SK-N-SH (cell line): ENCODE results near the gene KRTAP2-3. TPM values are rescaled to one million over a fixed set of nuclear protein-coding genes. Genes with fewer than 3 reads are reported as not detected.

Experiments
- CTCF ChIA-PET: fragments of 300-600, 350-600 bp; formaldehyde crosslinking; extraction: SDS; loops from one replicate; lab custom pipeline; 2021; lab: Yijun Ruan, JAX
- POLR2A ChIA-PET: fragments of 350-600 bp; sonication (Branson Sonifier 250); formaldehyde crosslinking; extraction: SDS; loops from one replicate; lab custom pipeline; 2020; ENCODE audit warnings: antibody characterized with exemption, inconsistent platforms; lab: Yijun Ruan, JAX
- DNase-seq: peaks from one replicate; pipeline ENCODE4 v3.0.0; 2012
- H2AFZ ChIP-seq: fragments of 200-600 bp; sonication (generic); 2 replicates; pipeline ENCODE4 v1.8.1; 2016; ENCODE audit warnings: antibody characterized with exemption, mild to moderate bottlenecking, low read depth
- H3F3A ChIP-seq: fragments of 200-600 bp; sonication (generic); replicated peaks from 2 replicates; pipeline ENCODE3; 2016; ENCODE audit warnings: antibody characterized with exemption, mild to moderate bottlenecking; ENCODE audit not compliant: insufficient read depth
- H3K27ac ChIP-seq, 2 experiments: fragments of 200-500 bp in 1 of 2; fragments of 200-600 bp in 1 of 2; sonication (Bioruptor generic) in 1 of 2; sonication (generic), shearing (Covaris generic) in 1 of 2; 2 replicates each; pipeline versions ENCODE4 v1.5.1 to v1.6.1; 2014 to 2016; ENCODE audit warnings: low read depth in 2 of 2, inconsistent platforms in 1 of 2, low read length in 1 of 2, mild to moderate bottlenecking in 1 of 2, mixed read lengths in 1 of 2
- H3K27me3 ChIP-seq: fragments of 200-600 bp; sonication (generic), shearing (Covaris generic); 2 replicates; pipeline ENCODE4 v1.6.1; 2016; ENCODE audit warnings: mixed run types; ENCODE audit not compliant: insufficient read depth
- H3K36me3 ChIP-seq, 2 experiments: fragments of 200-500 bp in 1 of 2; fragments of 200-600 bp in 1 of 2; sonication (Bioruptor generic) in 1 of 2; sonication (generic) in 1 of 2; replicated peaks in 1 of 2; 2 replicates each; pipeline versions ENCODE3 to v1.5.1; 2014 to 2016; ENCODE audit warnings: low read length in 1 of 2, mild to moderate bottlenecking in 1 of 2; ENCODE audit not compliant: insufficient read depth in 2 of 2, control insufficient read depth in 1 of 2
- H3K4me1 ChIP-seq, 2 experiments: fragments of 200-500 bp in 1 of 2; fragments of 200-600 bp in 1 of 2; sonication (Bioruptor generic) in 1 of 2; sonication (generic), shearing (Covaris generic) in 1 of 2; 2 replicates each; pipeline versions ENCODE4 v1.5.1 to v1.6.1; 2014 to 2016; ENCODE audit warnings: low read depth in 1 of 2, low read length in 1 of 2, mixed run types in 1 of 2; ENCODE audit not compliant: insufficient read depth in 2 of 2, control insufficient read depth in 1 of 2
- H3K4me2 ChIP-seq: fragments of 200-600 bp; sonication (generic), shearing (Covaris generic); 2 replicates; pipeline ENCODE4 v1.6.1; 2017; ENCODE audit warnings: mixed run types
- H3K4me3 ChIP-seq, 2 experiments: fragments of 200-500 bp in 1 of 2; fragments of 200-600 bp in 1 of 2; sonication (Bioruptor generic) in 1 of 2; sonication (generic), shearing (Covaris generic) in 1 of 2; 2 replicates each; pipeline versions ENCODE4 v1.5.1 to v1.8.1; 2014 to 2016; ENCODE audit warnings: low read depth in 2 of 2, inconsistent platforms in 1 of 2, low read length in 1 of 2, mild to moderate bottlenecking in 1 of 2, mixed read lengths in 1 of 2, moderate library complexity in 1 of 2
- H3K79me2 ChIP-seq: fragments of 200-600 bp; sonication (generic); 2 replicates; pipeline ENCODE4 v1.8.1; 2017; ENCODE audit warnings: mild to moderate bottlenecking; ENCODE audit not compliant: insufficient read depth
- H3K9ac ChIP-seq: fragments of 200-600 bp; sonication (generic); 2 replicates; pipeline ENCODE4 v1.6.1; 2017; ENCODE audit warnings: mixed run types
- H3K9me2 ChIP-seq: fragments of 200-600 bp; sonication (generic); 2 replicates; pipeline ENCODE4 v1.6.1; 2017; ENCODE audit warnings: mixed run types
- H3K9me3 ChIP-seq: fragments of 200-600 bp; sonication (generic); 2 replicates; pipeline ENCODE4 v1.6.1; 2017; ENCODE audit warnings: mixed run types, mild to moderate bottlenecking, moderate library complexity
- H4K20me1 ChIP-seq: fragments of 200-600 bp; sonication (generic); 2 replicates; pipeline ENCODE4 v1.6.1; 2017; ENCODE audit warnings: mild to moderate bottlenecking, mixed run types; ENCODE audit not compliant: insufficient read depth
- ELF1 ChIP-seq: IDR thresholded peaks from 2 replicates; pipeline ENCODE4 v1.4.0; 2012
- EP300 ChIP-seq, 2 experiments: IDR thresholded peaks; 2 replicates each; pipeline versions ENCODE4 v1.4.0 to v1.6.1; 2012; ENCODE audit warnings: borderline replicate concordance in 1 of 2, low read depth in 1 of 2, low read length in 1 of 2
- EZH2phosphoT487 ChIP-seq: fragments of 200-600 bp; sonication (generic); IDR thresholded peaks from 2 replicates; pipeline ENCODE4 v1.6.1; 2017; ENCODE audit warnings: low read depth, mixed run types, mild to moderate bottlenecking, antibody characterized with exemption, moderate library complexity, borderline replicate concordance
- FOSL2 ChIP-seq: IDR thresholded peaks from 2 replicates; pipeline ENCODE4 v1.4.0; 2012; ENCODE audit warnings: low read depth, mild to moderate bottlenecking, moderate library complexity, borderline replicate concordance
- FOXM1 ChIP-seq: IDR thresholded peaks from 2 replicates; pipeline ENCODE4 v1.4.0; 2012; ENCODE audit warnings: low read depth, mild to moderate bottlenecking
- GABPA ChIP-seq: IDR thresholded peaks from 2 replicates; pipeline ENCODE4 v1.4.0; 2012; ENCODE audit warnings: low read depth, mild to moderate bottlenecking
- GATA2 ChIP-seq: sonication (generic); formaldehyde crosslinking; IDR thresholded peaks from 2 replicates; pipeline ENCODE4 v1.5.0; 2020; ENCODE audit warnings: mild to moderate bottlenecking, missing genetic modification reagents
- JUND ChIP-seq: IDR thresholded peaks from 2 replicates; pipeline ENCODE4 v1.4.0; 2012
- MAX ChIP-seq: IDR thresholded peaks from 2 replicates; pipeline ENCODE4 v1.4.0; 2012; ENCODE audit warnings: low read depth
- MXI1 ChIP-seq: IDR thresholded peaks from 2 replicates; pipeline ENCODE4 v1.6.1; 2012; ENCODE audit warnings: mild to moderate bottlenecking, low read depth, low read length, improper control_type of control experiment
- NFIC ChIP-seq: IDR thresholded peaks from 2 replicates; pipeline ENCODE4 v1.4.0; 2012; ENCODE audit warnings: borderline replicate concordance
- NRF1 ChIP-seq: IDR thresholded peaks from 2 replicates; pipeline ENCODE4 v1.6.1; 2012; ENCODE audit warnings: low read depth, mild to moderate bottlenecking, low read length
- RAD21 ChIP-seq: IDR thresholded peaks from 2 replicates; pipeline ENCODE4 v1.6.1; 2012; ENCODE audit warnings: mild to moderate bottlenecking, low read length
- SIN3A ChIP-seq: IDR thresholded peaks from 2 replicates; pipeline ENCODE4 v1.6.1; 2012; ENCODE audit warnings: low read depth, mild to moderate bottlenecking, low read length, moderate library complexity, borderline replicate concordance
- SMC3 ChIP-seq: IDR thresholded peaks from 2 replicates; pipeline ENCODE4 v1.6.1; 2012; ENCODE audit warnings: low read depth, low read length, improper control_type of control experiment
- TAF1 ChIP-seq: IDR thresholded peaks from 2 replicates; pipeline ENCODE4 v1.6.1; 2012; ENCODE audit warnings: low read depth, mild to moderate bottlenecking, low read length, moderate library complexity, borderline replicate concordance
- TCF12 ChIP-seq: IDR thresholded peaks from 2 replicates; pipeline ENCODE4 v1.4.0; 2012
- TEAD4 ChIP-seq: IDR thresholded peaks from 2 replicates; pipeline ENCODE4 v1.4.0; 2012; ENCODE audit warnings: mild to moderate bottlenecking, borderline replicate concordance; ENCODE audit not compliant: insufficient read depth
- WGBS: methylation state at CpG from one replicate; pipeline ENCODE4 v1.1.6; 2017; ENCODE audit warnings: low lambda C conversion rate; 5-methylcytosine and 5-hydroxymethylcytosine counted together
- polyA plus RNA-seq, 3 experiments: library from polyadenylated mRNA; depleted of rRNA; stranded (reverse); fragments of >200 nt; gene quantifications; 2 replicates each; pipeline ENCODE4 v1.2.3, GENCODE V29; 2012
- TF ChIP-seq, protein P1 (sequence below): fragments of 150-350 bp; IDR thresholded peaks from 2 replicates; pipeline ENCODE4 v1.6.1; 2016; ENCODE audit warnings: mild to moderate bottlenecking, low read depth, low read length
- TF ChIP-seq, protein P2 (sequence below): fragments of 150-350 bp; IDR thresholded peaks from 2 replicates; pipeline ENCODE4 v1.6.1; 2017; ENCODE audit warnings: antibody characterized with exemption, low read length, low read depth, borderline replicate concordance
- TF ChIP-seq, protein P3 (sequence below): IDR thresholded peaks from 2 replicates; pipeline ENCODE4; 2012

The KRTAP2-3 gene
- polyA plus RNA-seq, 1 of the 3 experiments (the other 2 are of a cell fraction) = 0.39 TPM

- DNase-seq = no peak
- Histone ChIP-seq H3K9me3 (no peaks in the 10 kb centered on the region), H3K9me2 (no peaks in the 10 kb centered on the region), H3K9ac (no peak overlapping the region), H3K4me3 (no peak overlapping the region), H3K27ac (no peak overlapping the region), H3K36me3 (peaks cover 0 to 4% of the 10 kb centered on the region in 2 experiments), H3K79me2 (no peaks in the 10 kb centered on the region), H4K20me1 (no peaks in the 10 kb centered on the region), H3K27me3 (no peaks in the 10 kb centered on the region), H3F3A (peaks cover 13% of the 10 kb centered on the region), H3K4me2 (no peak overlapping the region), H2AFZ (no peak overlapping the region), H3K4me1 (peaks cover 0 to 5% of the 10 kb centered on the region in 2 experiments; a peak in 1 of 4 replicates)
- POLR2A ChIA-PET = no interaction called here
- TF ChIP-seq NFIC = no peak
- 38% methylated on average over 4 of the region's 4 CpGs for WGBS
- CTCF ChIA-PET = interaction anchor here (0.7 kb wide), 1 partner anchor 48 kb away, joined by 3 read pairs; no protein-coding TSS in a partner anchor
These were observed 5.9 kb downstream of the KRTAP2-3 start for GRCh38 chr17:41054025-41054424.

DNA sequence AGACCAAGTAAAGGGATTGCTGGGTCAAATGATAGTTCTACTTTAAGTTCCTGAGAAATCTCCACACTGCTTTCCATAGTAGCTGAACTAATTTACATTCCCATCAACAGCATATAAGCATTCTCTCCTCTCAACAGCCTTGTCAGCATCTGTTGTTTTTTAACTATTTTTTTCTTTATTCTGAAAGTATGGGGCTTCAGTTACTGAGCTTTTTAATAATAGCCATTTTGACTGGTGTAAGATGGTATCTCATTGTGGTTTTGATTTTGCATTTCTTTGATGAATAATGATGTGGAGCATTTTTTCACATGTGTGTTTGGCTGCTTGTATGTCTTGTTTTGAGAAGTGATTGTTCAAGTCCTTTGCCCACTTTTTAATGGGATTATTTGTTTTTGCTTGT lies 7.3 kb downstream of the KRTAP2-3 start:
- DNase-seq = no peak

GRCh38 chr17:41049110-41049509 lies 10.8 kb downstream of the KRTAP2-3 start:
- H3K9ac ChIP-seq = no peak overlapping the region
- H3K9me3 ChIP-seq = no peaks in the 10 kb centered on the region
- H3K4me2 ChIP-seq = peak overlapping the region; percentile 14
- H3F3A ChIP-seq = peaks cover 10% of the 10 kb centered on the region
- no peaks in the 10 kb centered on the region for H4K20me1 ChIP-seq
- peak overlapping the region; percentile 44; the same call in 1 of the 2 replicates for H2AFZ ChIP-seq
- no peaks in the 10 kb centered on the region for H3K27me3 ChIP-seq
- ChIA-PET CTCF (interaction anchor here (1.4 kb wide), 1 partner anchor 614 kb away, joined by 3 read pairs; no protein-coding TSS in a partner anchor), POLR2A (no interaction called here)
- no peaks in the 10 kb centered on the region for H3K9me2 ChIP-seq
- no peaks in the 10 kb centered on the region for H3K79me2 ChIP-seq
- H3K4me1 ChIP-seq = no peaks in the 10 kb centered on the region
- H3K4me3 ChIP-seq = no peak overlapping the region
- no peak for DNase-seq
- H3K36me3 ChIP-seq = peaks cover 0 to 4% of the 10 kb centered on the region in 2 experiments
- peak overlapping the region in 1 of 2 experiments; percentile 44; a peak in 2 of 4 replicates for H3K27ac ChIP-seq
- WGBS = 10% methylated on average over 2 of the region's 2 CpGs
- TF ChIP-seq MXI1 (no peak), RAD21 (no peak), MAX (no peak), FOSL2 (no peak), FOXM1 (no peak), TEAD4 (no peak), EZH2phosphoT487 (no peak), JUND (no peak), NRF1 (no peak), ELF1 (no peak), TAF1 (no peak), GATA2 (no peak), SIN3A (no peak), SMC3 (no peak), GABPA (no peak)
- TF ChIP-seq, protein P1, sequence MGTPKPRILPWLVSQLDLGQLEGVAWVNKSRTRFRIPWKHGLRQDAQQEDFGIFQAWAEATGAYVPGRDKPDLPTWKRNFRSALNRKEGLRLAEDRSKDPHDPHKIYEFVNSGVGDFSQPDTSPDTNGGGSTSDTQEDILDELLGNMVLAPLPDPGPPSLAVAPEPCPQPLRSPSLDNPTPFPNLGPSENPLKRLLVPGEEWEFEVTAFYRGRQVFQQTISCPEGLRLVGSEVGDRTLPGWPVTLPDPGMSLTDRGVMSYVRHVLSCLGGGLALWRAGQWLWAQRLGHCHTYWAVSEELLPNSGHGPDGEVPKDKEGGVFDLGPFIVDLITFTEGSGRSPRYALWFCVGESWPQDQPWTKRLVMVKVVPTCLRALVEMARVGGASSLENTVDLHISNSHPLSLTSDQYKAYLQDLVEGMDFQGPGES = no peak
- TF ChIP-seq, protein P2, sequence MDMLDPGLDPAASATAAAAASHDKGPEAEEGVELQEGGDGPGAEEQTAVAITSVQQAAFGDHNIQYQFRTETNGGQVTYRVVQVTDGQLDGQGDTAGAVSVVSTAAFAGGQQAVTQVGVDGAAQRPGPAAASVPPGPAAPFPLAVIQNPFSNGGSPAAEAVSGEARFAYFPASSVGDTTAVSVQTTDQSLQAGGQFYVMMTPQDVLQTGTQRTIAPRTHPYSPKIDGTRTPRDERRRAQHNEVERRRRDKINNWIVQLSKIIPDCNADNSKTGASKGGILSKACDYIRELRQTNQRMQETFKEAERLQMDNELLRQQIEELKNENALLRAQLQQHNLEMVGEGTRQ = no peak
- TF ChIP-seq, protein P3, sequence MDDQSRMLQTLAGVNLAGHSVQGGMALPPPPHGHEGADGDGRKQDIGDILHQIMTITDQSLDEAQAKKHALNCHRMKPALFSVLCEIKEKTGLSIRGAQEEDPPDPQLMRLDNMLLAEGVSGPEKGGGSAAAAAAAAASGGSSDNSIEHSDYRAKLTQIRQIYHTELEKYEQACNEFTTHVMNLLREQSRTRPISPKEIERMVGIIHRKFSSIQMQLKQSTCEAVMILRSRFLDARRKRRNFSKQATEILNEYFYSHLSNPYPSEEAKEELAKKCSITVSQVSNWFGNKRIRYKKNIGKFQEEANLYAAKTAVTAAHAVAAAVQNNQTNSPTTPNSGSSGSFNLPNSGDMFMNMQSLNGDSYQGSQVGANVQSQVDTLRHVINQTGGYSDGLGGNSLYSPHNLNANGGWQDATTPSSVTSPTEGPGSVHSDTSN = no peak

More for the DNA sequence above, 7.3 kb downstream of the KRTAP2-3 start:
- H3K4me1 ChIP-seq = no peaks in the 10 kb centered on the region
- H3K4me3 ChIP-seq = no peak overlapping the region
- peaks cover 10% of the 10 kb centered on the region for H3F3A ChIP-seq
- no peak overlapping the region for H3K4me2 ChIP-seq
- H3K9me3 ChIP-seq = no peaks in the 10 kb centered on the region
- ChIA-PET POLR2A (no interaction called here), CTCF (interaction anchor here (1.3 kb wide), 1 partner anchor 34 kb away, joined by 5 read pairs; no protein-coding TSS in a partner anchor)
- H3K9ac ChIP-seq = no peak overlapping the region
- no peak overlapping the region for H2AFZ ChIP-seq
- no peaks in the 10 kb centered on the region for H3K27me3 ChIP-seq
- no peaks in the 10 kb centered on the region for H3K9me2 ChIP-seq
- H3K27ac ChIP-seq = no peak overlapping the region
- H3K36me3 ChIP-seq = peaks cover 0 to 4% of the 10 kb centered on the region in 2 experiments
- no peaks in the 10 kb centered on the region for H3K79me2 ChIP-seq
- no peak for TF ChIP-seq EP300 (IDR thresholded peaks at IDR 0.05; ENCODE audit: borderline replicate concordance in 1 of 2, low read depth in 1 of 2, low read length in 1 of 2)
- TF ChIP-seq TCF12 = peak; percentile 13; the same call in 1 of the 2 replicates
- TF ChIP-seq FOSL2 = no peak
- H4K20me1 ChIP-seq = no peaks in the 10 kb centered on the region
